Mesenchymal stem cell (in vitro differentiated cells and primary cell): ENCODE results near the gene EXOC4.
A peak's percentile ranks its signal among the peaks of the same experiment; 100 is the strongest.

Experiments
- DNase-seq: peaks from one replicate; pipeline ENCODE4 v3.0.0-alpha.2; 2013
- H2AFZ ChIP-seq: one replicate; pipeline ENCODE4 v1.6.1; 2013; ENCODE audit warnings: low read depth, mild to moderate bottlenecking, control low read depth, inconsistent platforms, low read length, moderate library complexity
- H2AK5ac ChIP-seq: 2 replicates; pipeline ENCODE4 v1.6.1; 2013; ENCODE audit warnings: low read length, moderate library complexity, mild to moderate bottlenecking, inconsistent platforms; ENCODE audit not compliant: severe bottlenecking
- H2BK120ac ChIP-seq: one replicate; pipeline ENCODE4 v1.6.1; 2013; ENCODE audit warnings: low read depth, mild to moderate bottlenecking, inconsistent platforms, low read length, moderate library complexity
- H2BK12ac ChIP-seq, 2 experiments: one replicate each; pipeline ENCODE4 v1.6.1; 2013; ENCODE audit warnings: inconsistent platforms in 2 of 2, low read length in 2 of 2, mild to moderate bottlenecking in 2 of 2, moderate library complexity in 2 of 2, control low read depth in 1 of 2
- H2BK15ac ChIP-seq: one replicate; pipeline ENCODE4 v1.6.1; 2013; ENCODE audit warnings: mild to moderate bottlenecking, low read depth, inconsistent platforms; ENCODE audit not compliant: poor library complexity, severe bottlenecking
- H2BK5ac ChIP-seq: 2 replicates; pipeline ENCODE4 v1.6.1; 2013; ENCODE audit warnings: low read depth, mild to moderate bottlenecking, low read length, control low read depth, inconsistent platforms; ENCODE audit not compliant: poor library complexity, severe bottlenecking
- H3K14ac ChIP-seq, 2 experiments: one replicate each; pipeline ENCODE4 v1.6.1; 2013; ENCODE audit warnings: inconsistent platforms in 2 of 2, low read length in 2 of 2, control low read depth in 1 of 2, mild to moderate bottlenecking in 1 of 2, moderate library complexity in 1 of 2
- H3K18ac ChIP-seq, 2 experiments: one replicate each; pipeline ENCODE4 v1.6.1; 2013; ENCODE audit warnings: inconsistent platforms in 2 of 2, low read length in 2 of 2, control low read depth in 1 of 2, low read depth in 1 of 2, mild to moderate bottlenecking in 1 of 2
- H3K23ac ChIP-seq, 2 experiments: one replicate each; pipeline ENCODE4 v1.6.1; 2013; ENCODE audit warnings: inconsistent platforms in 2 of 2, low read length in 2 of 2, mild to moderate bottlenecking in 2 of 2, moderate library complexity in 2 of 2, control low read depth in 1 of 2
- H3K27ac ChIP-seq: 2 replicates; pipeline ENCODE4 v1.5.1; 2013; ENCODE audit warnings: mild to moderate bottlenecking, moderate library complexity, low read length, control low read depth, inconsistent platforms; ENCODE audit not compliant: poor library complexity, severe bottlenecking
- H3K27me3 ChIP-seq, 2 experiments: 2 replicates each; pipeline versions ENCODE4 v1.6.1 to v1.7.0; 2013; ENCODE audit warnings: low read length in 2 of 2, mild to moderate bottlenecking in 2 of 2, moderate library complexity in 2 of 2, control low read depth in 1 of 2, inconsistent platforms in 1 of 2; ENCODE audit not compliant: control insufficient read depth in 1 of 2, insufficient read depth in 1 of 2
- H3K36me3 ChIP-seq, 2 experiments: 2 replicates each; pipeline versions ENCODE4 v1.6.1 to v1.7.0; 2013; ENCODE audit warnings: low read length in 2 of 2, control low read depth in 1 of 2, inconsistent platforms in 1 of 2, low read depth in 1 of 2, mild to moderate bottlenecking in 1 of 2; ENCODE audit not compliant: insufficient read depth in 2 of 2, control insufficient read depth in 1 of 2
- H3K4ac ChIP-seq, 2 experiments: one replicate each; pipeline ENCODE4 v1.6.1; 2013; ENCODE audit warnings: inconsistent platforms in 2 of 2, low read length in 2 of 2, mild to moderate bottlenecking in 2 of 2, moderate library complexity in 2 of 2, control low read depth in 1 of 2, low read depth in 1 of 2
- H3K4me1 ChIP-seq: 2 replicates; pipeline ENCODE4 v1.6.1; 2013; ENCODE audit warnings: low read depth, low read length, control low read depth; ENCODE audit not compliant: control insufficient read depth, insufficient read depth
- H3K4me2 ChIP-seq: 2 replicates; pipeline ENCODE4 v1.6.1; 2013; ENCODE audit warnings: low read length, mild to moderate bottlenecking, inconsistent platforms; ENCODE audit not compliant: poor library complexity, severe bottlenecking
- H3K4me3 ChIP-seq, 2 experiments: 2 replicates each; pipeline versions ENCODE4 v1.5.1 to v1.7.0; 2013; ENCODE audit warnings: low read length in 2 of 2, mild to moderate bottlenecking in 2 of 2, control low read depth in 1 of 2, low read depth in 1 of 2; ENCODE audit not compliant: insufficient read depth in 1 of 2
- H3K79me1 ChIP-seq: replicated peaks from 2 replicates; pipeline ENCODE4 v1.6.1; 2013; ENCODE audit warnings: mild to moderate bottlenecking, control low read depth, low read length, inconsistent platforms; ENCODE audit not compliant: poor library complexity, severe bottlenecking
- H3K9ac ChIP-seq: 2 replicates; pipeline ENCODE4 v1.7.0; 2013; ENCODE audit warnings: mild to moderate bottlenecking, low read length, moderate library complexity
- H3K9me3 ChIP-seq: 2 replicates; pipeline ENCODE4 v1.7.0; 2013; ENCODE audit warnings: mild to moderate bottlenecking, low read length; ENCODE audit not compliant: control insufficient read depth
- H4K8ac ChIP-seq: one replicate; pipeline ENCODE4 v1.6.1; 2013; ENCODE audit warnings: inconsistent platforms, mild to moderate bottlenecking, low read length, moderate library complexity
- H4K91ac ChIP-seq: one replicate; pipeline ENCODE4 v1.6.1; 2013; ENCODE audit warnings: mild to moderate bottlenecking, low read length, inconsistent platforms
- WGBS: methylation state at CpG from one replicate; pipeline ENCODE4 v1.1.7; 2013; ENCODE audit warnings: mixed read lengths; 5-methylcytosine and 5-hydroxymethylcytosine counted together

EXOC4 gene

GRCh38 chr7:133248901-133249300, 4.0 kb upstream of the EXOC4 start:
- no peak overlapping the region for H3K18ac ChIP-seq
- H2BK120ac ChIP-seq = no peak overlapping the region
- no peak for DNase-seq
- H3K9ac ChIP-seq = no peak overlapping the region
- H3K14ac ChIP-seq = no peak overlapping the region
- H3K4me3 ChIP-seq = no peak overlapping the region
- no peak overlapping the region for H3K23ac ChIP-seq
- no peak overlapping the region for H3K4ac ChIP-seq
- no CpG with 5 or more reads among the region's 2 CpGs for WGBS
- peaks cover 3% of the 10 kb centered on the region for H3K79me1 ChIP-seq
- H4K91ac ChIP-seq = no peak overlapping the region
- no peak overlapping the region for H2AK5ac ChIP-seq
- no peaks in the 10 kb centered on the region for H3K4me1 ChIP-seq
- H3K4me2 ChIP-seq = no peak overlapping the region
- H2AFZ ChIP-seq = no peak overlapping the region
- H2BK15ac ChIP-seq = no peak overlapping the region
- no peaks in the 10 kb centered on the region for H3K36me3 ChIP-seq
- no peak overlapping the region for H2BK5ac ChIP-seq
- peaks cover 10% of the 10 kb centered on the region for H3K9me3 ChIP-seq
- no peaks in the 10 kb centered on the region for H3K27me3 ChIP-seq
- no peak overlapping the region for H2BK12ac ChIP-seq
- no peak overlapping the region for H4K8ac ChIP-seq
- no peak overlapping the region for H3K27ac ChIP-seq

- H2AK5ac ChIP-seq = no peak overlapping the region
- H3K79me1 ChIP-seq = peaks cover 9% of the 10 kb centered on the region
- H3K36me3 ChIP-seq = no peaks in the 10 kb centered on the region
- H4K91ac ChIP-seq = no peak overlapping the region
- no peak overlapping the region for H2AFZ ChIP-seq
- peak overlapping the region; percentile 12 for H3K9ac ChIP-seq
- no peak overlapping the region for H3K23ac ChIP-seq
- no peak overlapping the region for H2BK12ac ChIP-seq
- H4K8ac ChIP-seq = no peak overlapping the region
- H3K4me2 ChIP-seq = no peak overlapping the region
- no peak overlapping the region for H3K14ac ChIP-seq
- no peak overlapping the region for H3K27ac ChIP-seq
- 90% methylated on average over 2 of the region's 3 CpGs for WGBS
- no peaks in the 10 kb centered on the region for H3K4me1 ChIP-seq
- no peak overlapping the region for H2BK120ac ChIP-seq
- H3K4me3 ChIP-seq = peak overlapping the region in 1 of 2 experiments; percentile 98
- no peak overlapping the region for H2BK5ac ChIP-seq
- no peaks in the 10 kb centered on the region for H3K27me3 ChIP-seq
- H3K9me3 ChIP-seq = peaks cover 10% of the 10 kb centered on the region
- H3K18ac ChIP-seq = no peak overlapping the region
- H2BK15ac ChIP-seq = no peak overlapping the region
- no peak for DNase-seq
- H3K4ac ChIP-seq = no peak overlapping the region
Observed at GRCh38 chr7:133252506-133252857, 396 bp upstream of the EXOC4 start.

GRCh38 chr7:133253519-133253875, 619 bp downstream of the EXOC4 start:
- Histone ChIP-seq H3K4me1 (no peaks in the 10 kb centered on the region), H3K4me2 (peak overlapping the region; percentile 60), H2BK12ac (no peak overlapping the region), H3K14ac (no peak overlapping the region), H3K27ac (no peak overlapping the region), H3K4me3 (peak overlapping the region; percentile 89 to 98), H3K9ac (peak overlapping the region; percentile 97), H3K23ac (no peak overlapping the region), H2BK15ac (no peak overlapping the region), H3K4ac (peak overlapping the region in 1 of 2 experiments; percentile 62), H2BK5ac (no peak overlapping the region), H2AFZ (peak overlapping the region; percentile 2), H3K79me1 (peaks cover 18% of the 10 kb centered on the region), H2AK5ac (no peak overlapping the region), H4K8ac (no peak overlapping the region), H3K18ac (no peak overlapping the region), H4K91ac (no peak overlapping the region), H2BK120ac (no peak overlapping the region), H3K36me3 (no peaks in the 10 kb centered on the region), H3K9me3 (peaks cover 9% of the 10 kb centered on the region), H3K27me3 (no peaks in the 10 kb centered on the region)
- DNase-seq = peak; percentile 15
- 16% methylated on average over 4 of the region's 7 CpGs for WGBS

GRCh38 chr7:133255486-133255885, 2.6 kb downstream of the EXOC4 start:
- no peak overlapping the region for H4K91ac ChIP-seq
- H2BK120ac ChIP-seq = no peak overlapping the region
- H3K36me3 ChIP-seq = no peaks in the 10 kb centered on the region
- H3K23ac ChIP-seq = no peak overlapping the region
- H2BK5ac ChIP-seq = peak overlapping the region; percentile 66
- no peak overlapping the region for H3K14ac ChIP-seq
- H2BK15ac ChIP-seq = no peak overlapping the region
- no peaks in the 10 kb centered on the region for H3K27me3 ChIP-seq
- no peak overlapping the region for H3K27ac ChIP-seq
- H3K9me3 ChIP-seq = no peaks in the 10 kb centered on the region
- H3K4me1 ChIP-seq = no peaks in the 10 kb centered on the region
- H2BK12ac ChIP-seq = no peak overlapping the region
- peaks cover 18% of the 10 kb centered on the region for H3K79me1 ChIP-seq
- no peak overlapping the region for H3K4ac ChIP-seq
- H4K8ac ChIP-seq = no peak overlapping the region
- no peak overlapping the region for H3K18ac ChIP-seq
- WGBS = 95% methylated on average over 2 of the region's 2 CpGs
- no peak overlapping the region for H3K9ac ChIP-seq
- H2AFZ ChIP-seq = no peak overlapping the region
- H2AK5ac ChIP-seq = no peak overlapping the region
- H3K4me2 ChIP-seq = no peak overlapping the region
- no peak overlapping the region for H3K4me3 ChIP-seq
- no peak for DNase-seq
